ENCODE results near the gene FBRSL1.

- TF ChIP-seq JUN (IDR thresholded peaks at IDR 0.05; ENCODE audit: borderline replicate concordance, insufficient read depth, insufficient read length, low read depth) (no peak), EZH2 (IDR thresholded peaks at IDR 0.05; ENCODE audit: borderline replicate concordance, low read depth, low read length, severe bottlenecking) (no peak), CTCF (IDR thresholded peaks at IDR 0.05; ENCODE audit: extremely low read depth in 1 of 2, insufficient read depth in 1 of 2, low read depth in 1 of 2, low read length in 2 of 2) (no peak)
Measured at GRCh38 chr12:132505105-132505851, 15.3 kb downstream of the FBRSL1 start.
